Fibroblast of villous mesenchyme (primary cell): Measurements from ENCODE around the gene FBLIM1. TPM values are rescaled to one million over a fixed set of nuclear protein-coding genes. Genes with fewer than 3 reads are reported as not detected.
A peak's percentile ranks its signal among the peaks of the same experiment; 100 is the strongest.
"Not testable (repeated sequence)": the region's sequence is repeated elsewhere in the genome, so short reads cannot be mapped to it uniquely, and the experiment has no call there.

ENCODE experiments used
- DNase-seq: peaks from one replicate; pipeline ENCODE4 v3.0.0-alpha.2; 2010; ENCODE audit warnings: low read depth
- H3K4me3 ChIP-seq: 2 replicates; pipeline ENCODE4 v1.5.1; 2011; ENCODE audit warnings: low read depth, mild to moderate bottlenecking, low read length
- CTCF ChIP-seq: IDR thresholded peaks from 2 replicates; pipeline ENCODE4 v1.5.1; 2012; ENCODE audit warnings: low read depth, mild to moderate bottlenecking, low read length; ENCODE audit not compliant: insufficient read depth
- total RNA-seq: library from RNA; depleted of rRNA; stranded (reverse); fragments of >200 nt; gene quantifications from 2 replicates; pipeline ENCODE4 v1.2.3, GENCODE V29; 2012

Gene FBLIM1
- total RNA-seq, 1 donor, result 188 TPM

- no peak for DNase-seq
- no peak for TF ChIP-seq CTCF
These were observed 51.5 kb downstream of the FBLIM1 start for GRCh38 chr1:15810073-15810472.

GRCh38 chr1:15816674-15817073 is 58.1 kb downstream of the FBLIM1 start:
- no peak for TF ChIP-seq CTCF
- H3K4me3 ChIP-seq, result no peak overlapping the region
- no peak for DNase-seq

More at GRCh38 chr1:15810073-15810472, 51.5 kb downstream of the FBLIM1 start:
- H3K4me3 ChIP-seq, result no peak overlapping the region

- TF ChIP-seq CTCF, result no peak
- no peak overlapping the region for H3K4me3 ChIP-seq
- no peak for DNase-seq
These were observed 61.9 kb downstream of the FBLIM1 start for GRCh38 chr1:15820478-15820877.

- peak; percentile 33 for DNase-seq
- no peak overlapping the region for H3K4me3 ChIP-seq
- no peak for TF ChIP-seq CTCF
These were observed 67.2 kb downstream of the FBLIM1 start for GRCh38 chr1:15825800-15826199.

- DNase-seq, result no peak
- H3K4me3 ChIP-seq, result no peak overlapping the region
- TF ChIP-seq CTCF, result no peak
These were observed 68.4 kb downstream of the FBLIM1 start for GRCh38 chr1:15826810-15827507.

- not testable (repeated sequence) for H3K4me3 ChIP-seq, DNase-seq
These were observed 69.0 kb downstream of the FBLIM1 start for GRCh38 chr1:15827567-15827966.

- not testable (repeated sequence) for DNase-seq, H3K4me3 ChIP-seq
These were observed 70.3 kb downstream of the FBLIM1 start for GRCh38 chr1:15828931-15829330.

- TF ChIP-seq CTCF, result no peak
- no peak for DNase-seq
These were observed 71.7 kb downstream of the FBLIM1 start for GRCh38 chr1:15830258-15830657.

More at GRCh38 chr1:15830258-15830657, 71.7 kb downstream of the FBLIM1 start:
- H3K4me3 ChIP-seq, result no peak overlapping the region
